KOPT-K1 (cell line): ENCODE results near the gene NR2F1.
"Not testable (repeated sequence)": the region's sequence is repeated elsewhere in the genome, so short reads cannot be mapped to it uniquely, and the experiment has no call there.

Experiments
- H3K27ac ChIP-seq: fragments of 200-600 bp; sonication (generic); 2 replicates; pipeline ENCODE4 v1.5.1; 2016; ENCODE audit warnings: antibody characterized with exemption, mild to moderate bottlenecking, low read depth, low read length; ENCODE audit not compliant: poor library complexity, severe bottlenecking
- H3K36me3 ChIP-seq: fragments of 200-600 bp; sonication (generic); 2 replicates; pipeline ENCODE4 v1.5.1; 2017; ENCODE audit warnings: antibody characterized with exemption, mild to moderate bottlenecking, low read length, moderate library complexity; ENCODE audit not compliant: insufficient read depth
- H3K9me3 ChIP-seq: fragments of 200-600 bp; sonication (generic); 2 replicates; pipeline ENCODE4 v1.5.1; 2017; ENCODE audit warnings: antibody characterized with exemption, low read length, mild to moderate bottlenecking; ENCODE audit not compliant: insufficient read depth, poor library complexity, severe bottlenecking

Gene NR2F1

GRCh38 chr5:93582677-93583438, at the start of gene NR2F1:
NR2F1 (plus strand) TSS chr5:93583222; CDS start chr5:93585024, 1,802 bp downstream.
- Histone ChIP-seq H3K9me3 (no peaks in the 10 kb centered on the region), H3K27ac (no peak within 1 kb of the TSS), H3K36me3 (no peaks in the 10 kb centered on the region)

DNA sequence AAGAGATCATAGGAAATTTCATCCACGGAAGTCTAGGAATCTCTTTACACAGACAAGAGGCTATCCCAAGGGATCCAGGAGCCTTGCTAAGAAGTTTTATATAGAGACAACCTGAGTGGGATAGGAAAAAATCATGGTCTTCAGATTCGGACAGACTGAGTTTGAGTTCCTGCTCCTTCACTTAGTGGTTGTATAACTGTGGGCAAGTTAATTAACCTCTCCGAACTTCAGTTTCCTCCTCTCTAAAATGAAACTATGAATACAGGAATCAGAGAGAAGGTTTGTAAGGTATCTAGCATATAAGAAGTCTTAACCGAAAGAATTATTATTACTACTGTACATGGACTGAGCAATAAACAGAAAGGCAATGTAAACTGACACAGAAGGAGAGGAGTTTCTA, 37.1 kb upstream of the NR2F1 start:
- H3K9me3 ChIP-seq: no peaks in the 10 kb centered on the region
- H3K36me3 ChIP-seq: no peaks in the 10 kb centered on the region
- no peak overlapping the region for H3K27ac ChIP-seq

DNA sequence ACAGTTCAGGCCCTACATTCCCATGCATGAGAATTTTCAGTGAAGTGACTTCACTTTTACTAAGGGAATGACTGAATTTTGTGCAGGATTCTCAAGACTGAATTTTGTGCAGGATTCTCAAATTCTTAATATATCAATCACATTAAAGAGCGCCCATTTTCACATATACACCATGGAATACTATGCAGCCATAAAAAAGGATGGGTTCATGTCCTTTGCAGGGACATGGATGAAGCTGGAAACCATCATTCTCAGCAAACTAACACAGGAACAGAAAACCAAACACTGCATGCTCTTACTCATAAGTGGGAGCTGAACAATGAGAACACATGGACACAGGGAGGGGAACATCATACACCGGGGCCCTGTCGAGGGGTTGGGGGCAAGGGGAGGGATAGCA, 33.4 kb upstream of the NR2F1 start:
- H3K27ac ChIP-seq, H3K9me3 ChIP-seq, H3K36me3 ChIP-seq: not testable (repeated sequence)

DNA sequence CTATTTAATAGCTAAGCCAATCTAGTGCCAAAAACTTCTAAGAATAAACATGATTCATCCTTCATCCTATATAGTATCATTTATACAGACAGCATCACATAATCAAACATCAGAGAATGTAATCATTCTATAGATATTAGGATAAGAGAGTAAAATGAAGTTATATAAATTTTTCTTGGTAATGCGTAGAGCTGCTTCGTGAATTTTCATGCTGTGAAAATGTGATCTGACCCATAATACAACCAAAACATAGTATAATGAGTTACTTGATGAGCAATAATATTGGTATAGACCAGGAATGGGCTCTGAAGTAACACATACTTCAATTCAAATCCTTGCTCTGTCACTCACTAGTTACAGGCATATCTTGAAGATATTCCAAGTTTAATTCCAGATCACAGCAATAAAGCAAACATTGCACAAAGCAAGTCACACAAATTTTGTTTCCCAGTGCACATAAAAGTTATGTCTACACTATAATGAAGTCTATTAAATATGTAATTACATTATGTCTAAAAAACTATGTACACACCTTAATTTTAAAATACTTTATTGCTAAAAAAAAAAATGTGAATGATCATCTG, 25.9 kb upstream of the NR2F1 start:
- H3K9me3 ChIP-seq: no peaks in the 10 kb centered on the region
- no peak overlapping the region for H3K27ac ChIP-seq
- no peaks in the 10 kb centered on the region for H3K36me3 ChIP-seq

DNA sequence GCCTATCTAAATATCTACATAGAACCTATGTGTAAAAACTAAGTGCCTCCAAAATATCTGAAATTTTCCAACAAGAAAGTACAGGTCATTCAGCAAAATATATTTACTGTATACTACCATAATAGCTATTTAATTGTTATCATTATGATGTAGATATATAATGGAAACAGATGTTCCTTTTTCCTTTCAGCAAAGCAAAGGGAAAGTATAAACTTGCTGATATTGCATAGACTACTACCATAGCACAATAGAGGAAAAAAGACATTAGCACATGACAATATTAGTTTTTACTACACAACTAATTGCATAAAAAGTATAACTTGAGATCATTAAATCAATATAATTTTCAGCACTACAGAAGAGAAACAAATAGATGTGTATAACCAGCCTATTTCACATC, 16.9 kb upstream of the NR2F1 start:
- no peaks in the 10 kb centered on the region for H3K36me3 ChIP-seq
- H3K9me3 ChIP-seq: no peaks in the 10 kb centered on the region
- no peak overlapping the region for H3K27ac ChIP-seq

GRCh38 chr5:93567424-93567823, 15.6 kb upstream of the NR2F1 start:
- Histone ChIP-seq H3K36me3 (no peaks in the 10 kb centered on the region), H3K9me3 (no peaks in the 10 kb centered on the region), H3K27ac (no peak overlapping the region)

- Histone ChIP-seq H3K27ac (no peak overlapping the region), H3K36me3 (no peaks in the 10 kb centered on the region), H3K9me3 (no peaks in the 10 kb centered on the region)
These were observed 13.5 kb upstream of the NR2F1 start for GRCh38 chr5:93569300-93570160.

DNA sequence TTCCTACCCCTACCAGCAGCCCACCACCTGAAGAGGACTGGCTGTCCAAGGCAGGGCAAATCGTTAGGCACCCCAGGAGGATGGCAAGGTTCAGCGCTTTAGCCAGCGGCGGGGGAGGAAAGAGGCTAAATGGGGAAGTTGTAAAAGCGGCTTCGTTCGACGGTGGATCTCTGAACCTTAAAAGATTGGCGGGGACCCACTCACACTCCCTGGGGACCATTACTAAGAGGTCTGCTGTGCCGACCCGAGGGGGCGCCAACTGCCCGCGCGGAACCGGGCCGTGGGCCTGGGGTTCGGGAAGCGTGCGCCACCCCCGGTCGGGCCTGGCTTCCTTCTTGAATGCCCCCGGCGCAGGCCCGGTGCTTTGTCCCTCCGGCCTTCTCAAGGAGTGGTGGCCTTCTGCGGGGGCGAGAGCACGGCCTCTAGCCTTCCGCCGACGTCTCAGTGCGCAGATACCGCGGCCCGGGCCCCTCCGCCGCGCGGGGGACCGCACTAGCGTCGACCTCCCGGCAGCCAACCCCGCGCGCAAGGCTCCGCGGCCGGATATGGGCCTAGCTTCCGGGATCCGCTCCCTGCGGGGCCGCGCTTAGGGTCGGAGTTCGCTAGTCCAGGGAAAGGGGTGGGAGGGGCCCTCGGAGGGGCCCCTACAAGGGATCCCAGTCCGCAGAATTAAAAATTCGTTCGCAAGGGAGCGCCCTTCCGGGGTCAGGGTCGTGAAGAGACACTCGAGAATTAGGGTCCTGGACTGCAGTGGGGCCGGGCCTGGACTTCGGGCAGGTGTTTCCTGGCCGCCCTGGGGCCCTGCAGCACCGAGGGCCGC, 12.5 kb upstream of the NR2F1 start:
- Histone ChIP-seq H3K9me3 (no peaks in the 10 kb centered on the region), H3K27ac (no peak overlapping the region), H3K36me3 (no peaks in the 10 kb centered on the region)

DNA sequence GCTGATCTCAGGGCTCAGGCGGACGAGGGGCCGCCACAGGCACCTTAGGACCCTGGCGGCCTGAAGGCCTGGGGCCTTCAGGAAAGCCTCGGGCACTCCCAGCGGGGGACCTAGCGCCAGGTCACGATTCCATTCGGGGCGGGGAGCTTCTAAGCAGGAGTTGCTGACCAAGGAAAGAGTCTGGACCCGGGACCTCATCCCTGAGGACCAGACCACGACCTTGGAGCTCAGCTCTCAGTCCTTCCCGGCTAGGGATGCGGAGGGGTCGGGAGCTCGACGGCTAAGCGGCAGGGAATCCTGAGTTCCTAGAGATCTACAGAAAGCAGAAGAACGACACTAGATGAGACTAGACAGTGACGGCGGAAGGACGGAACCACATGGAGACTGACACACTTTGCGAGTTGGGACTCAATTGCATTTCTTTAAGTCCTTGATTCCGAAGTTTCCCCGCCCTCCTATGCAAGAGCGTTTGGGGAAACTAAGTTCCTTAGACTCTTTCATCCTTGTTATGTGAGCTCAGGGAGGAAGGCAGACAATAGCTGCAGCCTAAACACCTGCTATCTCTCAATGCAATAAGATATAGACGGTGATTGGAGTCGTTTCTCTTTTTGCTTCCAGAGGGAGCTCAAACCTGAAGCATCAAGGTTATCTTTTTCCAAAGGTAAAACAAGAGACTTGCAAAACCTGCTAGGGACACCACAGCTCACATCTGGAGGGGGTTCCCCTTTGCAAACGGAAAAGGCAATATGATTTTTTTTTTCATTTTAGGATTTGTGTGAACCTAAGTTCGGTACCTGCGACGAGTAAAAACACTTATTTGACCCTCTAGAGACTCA, 11.7 kb upstream of the NR2F1 start:
- H3K9me3 ChIP-seq: no peaks in the 10 kb centered on the region
- H3K36me3 ChIP-seq: no peaks in the 10 kb centered on the region
- H3K27ac ChIP-seq: no peak overlapping the region

- Histone ChIP-seq H3K9me3 (no peaks in the 10 kb centered on the region), H3K27ac (no peak overlapping the region)
These were observed 10.9 kb upstream of the NR2F1 start for GRCh38 chr5:93572101-93572607.

GRCh38 chr5:93572608-93573353, 10.2 kb upstream of the NR2F1 start:
- H3K9me3 ChIP-seq: no peaks in the 10 kb centered on the region
- H3K27ac ChIP-seq: no peak overlapping the region

More at GRCh38 chr5:93572101-93572607, 10.9 kb upstream of the NR2F1 start:
- H3K36me3 ChIP-seq: no peaks in the 10 kb centered on the region

GRCh38 chr5:93573354-93574351, 9.4 kb upstream of the NR2F1 start:
- H3K36me3 ChIP-seq: no peaks in the 10 kb centered on the region
- H3K27ac ChIP-seq: no peak overlapping the region
- H3K9me3 ChIP-seq: no peaks in the 10 kb centered on the region

More at GRCh38 chr5:93572608-93573353, 10.2 kb upstream of the NR2F1 start:
- no peaks in the 10 kb centered on the region for H3K36me3 ChIP-seq
